Activated naive CD4-positive, alpha-beta T cell (primary cell): ENCODE data around the gene JARID2.

Experiments
- DNase-seq, 4 experiments: peaks; one replicate each; lab custom pipeline; 2025; lab: John Stamatoyannopoulos, UW

JARID2 gene

GRCh38 chr6:15495375-15495901 lies 249.6 kb downstream of the JARID2 start:
- no peak for DNase-seq

DNA sequence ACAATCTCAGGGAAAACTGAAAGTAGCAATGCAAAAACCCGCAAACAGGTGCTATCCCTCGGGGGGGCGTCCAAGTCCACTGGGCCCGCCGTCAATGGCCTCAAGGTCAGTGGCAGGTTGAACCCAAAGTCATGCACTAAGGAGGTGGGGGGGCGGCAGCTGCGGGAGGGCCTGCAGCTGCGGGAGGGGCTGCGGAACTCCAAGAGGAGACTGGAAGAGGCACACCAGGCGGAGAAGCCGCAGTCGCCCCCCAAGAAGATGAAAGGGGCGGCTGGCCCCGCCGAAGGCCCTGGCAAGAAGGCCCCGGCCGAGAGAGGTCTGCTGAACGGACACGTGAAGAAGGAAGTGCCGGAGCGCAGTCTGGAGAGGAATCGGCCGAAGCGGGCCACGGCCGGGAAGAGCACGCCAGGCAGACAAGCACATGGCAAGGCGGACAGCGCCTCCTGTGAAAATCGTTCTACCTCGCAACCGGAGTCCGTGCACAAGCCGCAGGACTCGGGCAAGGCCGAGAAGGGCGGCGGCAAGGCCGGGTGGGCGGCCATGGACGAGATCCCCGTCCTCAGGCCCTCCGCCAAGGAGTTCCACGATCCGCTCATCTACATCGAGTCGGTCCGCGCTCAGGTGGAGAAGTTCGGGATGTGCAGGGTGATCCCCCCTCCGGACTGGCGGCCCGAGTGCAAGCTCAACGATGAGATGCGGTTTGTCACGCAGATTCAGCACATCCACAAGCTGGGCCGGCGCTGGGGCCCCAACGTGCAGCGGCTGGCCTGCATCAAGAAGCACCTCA lies 250.7 kb downstream of the JARID2 start:
- DNase-seq: no peak

GRCh38 chr6:15498640-15499039 lies 252.8 kb downstream of the JARID2 start:
- no peak for DNase-seq

GRCh38 chr6:15499125-15499524 lies 253.3 kb downstream of the JARID2 start:
- DNase-seq: no peak

DNA sequence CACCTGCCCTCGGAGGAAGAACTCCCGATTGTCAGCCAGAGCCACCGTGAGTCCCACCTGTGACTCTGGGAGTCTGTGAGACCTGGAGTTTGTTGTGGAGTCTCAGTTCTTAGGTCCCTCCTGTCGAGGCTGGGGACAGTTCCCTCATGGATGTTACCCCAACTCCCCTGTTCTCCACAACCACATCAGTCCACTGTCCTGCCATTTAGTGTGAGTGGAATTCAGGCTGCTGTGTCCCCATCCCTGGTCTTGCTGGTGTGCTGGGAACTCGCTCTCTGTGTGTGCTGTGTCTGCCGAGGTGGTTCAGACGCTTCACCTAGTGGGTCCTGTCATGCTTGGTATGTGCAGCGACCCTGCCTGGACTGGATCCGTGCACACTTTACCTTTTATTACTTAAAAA lies 253.7 kb downstream of the JARID2 start:
- no peak for DNase-seq

DNA sequence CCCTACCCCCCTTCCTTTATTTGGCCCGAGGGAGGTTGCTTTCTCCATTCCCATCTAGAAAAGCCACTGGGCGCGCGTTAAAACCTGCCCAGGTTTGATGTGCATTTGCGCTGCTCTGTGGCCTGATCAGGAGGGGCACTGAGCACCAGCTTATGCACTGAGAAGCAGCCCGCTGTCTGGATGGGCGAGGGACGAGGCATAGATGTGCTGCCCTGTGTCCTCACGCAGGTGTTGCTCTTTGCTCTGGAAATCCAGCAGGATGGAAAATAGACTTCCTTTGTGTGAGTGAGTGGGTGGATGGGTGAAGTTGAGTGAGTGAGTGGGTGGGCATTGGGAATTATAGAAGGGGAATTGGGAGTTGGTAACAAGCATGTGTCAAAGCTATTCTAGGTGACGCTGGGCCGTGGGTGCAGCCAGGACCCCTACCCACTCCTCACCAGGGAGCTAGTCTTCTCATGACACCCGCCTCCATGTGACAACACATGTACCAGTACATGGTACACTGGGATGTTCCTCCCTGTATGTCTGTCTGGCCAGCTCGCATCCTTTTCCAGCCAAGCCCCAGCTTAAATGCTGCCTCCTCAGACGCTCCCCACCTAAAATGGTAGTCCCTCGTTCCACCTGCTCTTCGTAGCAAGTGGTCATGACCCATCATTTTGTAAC lies 254.3 kb downstream of the JARID2 start:
- DNase-seq: no peak

DNA sequence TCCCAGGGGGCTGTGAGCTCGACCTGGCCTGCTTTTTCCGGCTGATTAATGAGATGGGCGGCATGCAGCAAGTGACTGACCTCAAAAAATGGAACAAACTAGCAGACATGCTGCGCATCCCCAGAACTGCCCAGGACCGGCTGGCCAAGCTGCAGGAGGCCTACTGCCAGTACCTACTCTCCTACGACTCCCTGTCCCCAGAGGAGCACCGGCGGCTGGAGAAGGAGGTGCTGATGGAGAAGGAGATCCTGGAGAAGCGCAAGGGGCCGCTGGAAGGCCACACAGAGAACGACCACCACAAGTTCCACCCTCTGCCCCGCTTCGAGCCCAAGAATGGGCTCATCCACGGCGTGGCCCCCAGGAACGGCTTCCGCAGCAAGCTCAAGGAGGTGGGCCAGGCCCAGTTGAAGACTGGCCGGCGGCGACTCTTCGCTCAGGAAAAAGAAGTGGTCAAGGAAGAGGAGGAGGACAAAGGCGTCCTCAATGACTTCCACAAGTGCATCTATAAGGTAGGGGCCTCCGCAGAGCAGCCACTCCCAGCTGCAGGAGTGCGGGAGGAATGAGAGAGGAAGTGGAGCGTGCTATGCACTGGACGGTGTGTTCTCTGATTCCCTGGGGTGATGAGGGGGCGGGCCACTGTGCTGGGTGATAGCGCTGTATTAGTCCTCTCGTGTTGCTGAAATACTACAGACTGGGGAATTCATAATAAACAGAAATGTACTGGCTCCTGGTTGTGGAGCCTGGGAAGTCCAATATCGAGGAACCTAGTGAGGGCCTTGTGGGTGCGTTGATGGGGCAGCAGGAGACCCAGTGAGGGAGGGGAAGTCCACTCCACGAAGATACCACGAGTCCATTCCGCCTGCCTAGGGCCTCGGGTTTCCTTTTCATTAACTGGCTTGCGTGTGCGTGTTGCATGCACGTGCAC lies 255.3 kb downstream of the JARID2 start:
- DNase-seq: no peak

DNA sequence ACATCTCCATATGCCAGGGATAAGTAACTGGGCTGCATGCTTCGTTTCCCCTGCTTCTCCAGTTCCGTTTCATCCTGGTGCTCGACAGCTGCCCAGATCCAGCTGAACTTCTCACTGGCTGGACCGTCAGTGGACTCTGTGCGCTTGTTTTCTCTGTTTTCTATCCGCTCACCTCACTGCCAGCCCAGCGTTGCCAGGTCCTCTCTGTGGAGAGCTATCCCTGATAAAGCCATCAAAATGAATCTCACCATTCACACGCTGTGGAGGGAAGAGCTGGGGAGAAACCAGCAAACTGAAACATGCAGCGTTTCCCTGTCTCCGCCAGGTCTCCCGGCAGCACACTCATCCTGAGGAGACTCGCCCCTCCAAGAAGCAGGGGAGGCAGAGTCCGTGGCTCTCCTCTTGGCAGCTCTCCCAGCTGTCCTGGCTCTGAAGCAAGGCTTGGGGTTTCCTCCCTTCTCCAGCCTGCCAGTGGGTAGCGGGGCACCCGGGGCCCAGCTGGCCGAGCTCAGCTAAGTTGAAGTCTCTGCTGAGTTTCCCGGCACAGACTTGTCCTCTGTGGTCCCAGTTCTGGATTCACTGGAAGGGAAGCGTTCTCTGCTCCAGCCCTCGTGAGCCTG lies 256.1 kb downstream of the JARID2 start:
- DNase-seq: no peak

- no peak for DNase-seq
Measured at GRCh38 chr6:15502446-15503345, 256.8 kb downstream of the JARID2 start.

DNA sequence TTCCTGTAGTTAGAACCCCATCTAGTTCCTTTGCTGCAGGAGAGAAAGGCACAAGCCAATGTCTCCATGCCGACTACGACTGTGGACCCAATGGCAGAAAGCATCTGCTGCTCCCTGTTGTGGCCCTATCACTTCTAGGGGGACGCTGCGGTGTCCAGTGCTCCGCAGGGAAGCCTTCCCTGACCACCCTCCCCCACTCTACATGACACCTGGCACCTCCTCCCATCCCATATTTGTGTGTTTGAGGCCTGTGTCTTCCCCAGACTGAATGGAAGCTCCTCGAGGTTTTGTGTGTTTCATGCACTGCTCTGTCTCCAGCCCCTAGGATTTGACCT lies 257.4 kb downstream of the JARID2 start:
- no peak for DNase-seq

GRCh38 chr6:15504040-15504495 lies 258.2 kb downstream of the JARID2 start:
- no peak for DNase-seq

- DNase-seq: no peak
Measured at GRCh38 chr6:15504581-15505350, 258.9 kb downstream of the JARID2 start.

DNA sequence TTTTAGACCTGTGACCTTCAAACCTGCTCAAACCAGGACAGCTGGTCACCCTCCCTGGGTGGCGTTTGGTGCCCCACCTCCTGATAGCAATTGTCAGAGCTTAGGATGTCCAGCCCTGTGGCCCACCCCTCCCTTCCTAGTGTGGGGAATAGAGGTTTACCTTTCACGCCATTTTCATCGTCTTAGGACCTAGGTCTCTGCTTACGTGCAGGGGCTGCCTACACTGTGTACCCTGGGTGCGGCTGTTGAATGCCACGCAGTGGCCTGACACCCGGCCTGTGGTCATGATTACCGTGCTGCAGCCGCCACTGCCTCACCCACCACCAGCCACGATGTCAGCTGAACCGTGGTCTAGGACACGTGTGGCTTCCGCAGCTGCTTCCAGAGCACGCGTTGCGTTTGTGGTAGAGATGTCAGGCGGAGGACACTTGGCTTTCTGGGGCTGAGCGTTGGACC lies 259.6 kb downstream of the JARID2 start:
- DNase-seq: no peak

- DNase-seq: no peak
Measured at GRCh38 chr6:15506066-15506465, 260.2 kb downstream of the JARID2 start.

GRCh38 chr6:15507221-15507620 lies 261.4 kb downstream of the JARID2 start:
- DNase-seq: no peak

DNA sequence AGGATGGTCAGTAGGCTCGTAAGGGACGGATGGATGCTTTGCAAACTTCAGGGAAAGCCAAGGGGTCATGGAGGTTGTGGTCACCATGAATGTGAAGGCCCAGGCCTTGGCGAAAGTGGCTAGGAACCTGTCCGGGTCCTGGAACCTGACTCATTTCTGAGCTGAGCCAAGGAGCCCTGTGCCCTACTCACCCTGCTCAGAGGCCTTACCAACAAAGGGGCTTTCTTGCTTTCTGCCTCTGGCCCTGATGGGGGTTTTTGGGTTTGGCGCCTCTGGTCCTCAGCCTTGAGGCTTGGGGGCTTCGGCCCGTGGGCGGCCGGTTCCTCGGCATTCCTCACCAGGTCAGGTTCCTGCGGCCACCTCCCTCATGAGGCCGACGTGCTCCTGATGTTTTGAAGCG lies 261.9 kb downstream of the JARID2 start:
- DNase-seq: no peak

DNA sequence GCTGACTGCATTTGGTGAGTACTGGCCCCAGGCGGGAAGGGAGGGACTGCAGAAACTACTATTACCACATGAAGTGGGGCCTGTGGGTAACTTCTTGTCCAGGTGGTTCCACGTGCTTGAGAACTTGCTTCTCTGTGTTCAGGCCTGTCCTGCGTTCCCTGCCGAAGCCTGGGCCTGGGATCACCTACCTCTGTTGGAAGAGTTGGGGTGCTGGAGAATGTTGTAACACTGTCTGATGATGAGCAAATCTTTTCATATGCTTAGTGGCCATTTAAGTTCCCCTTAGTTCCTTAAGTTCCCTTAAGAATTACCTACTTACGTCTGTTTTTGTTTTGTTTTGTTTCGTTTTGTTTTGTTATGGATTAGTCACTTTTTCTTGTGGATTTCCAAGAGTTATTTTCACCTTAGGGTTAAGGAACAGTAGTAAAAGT lies 262.6 kb downstream of the JARID2 start:
- no peak for DNase-seq

- no peak for DNase-seq
Measured at GRCh38 chr6:15508931-15509330, 263.1 kb downstream of the JARID2 start.

- DNase-seq: no peak
Measured at GRCh38 chr6:15509335-15509933, 263.6 kb downstream of the JARID2 start.
